ENCODE results near the gene L3MBTL4.
"Not testable (repeated sequence)": the region's sequence is repeated elsewhere in the genome, so short reads cannot be mapped to it uniquely, and the experiment has no call there.

Gene L3MBTL4

GRCh38 chr18:6161549-6161948, 253.2 kb downstream of the L3MBTL4 start:
- DNase-seq: no peak

- no peak for DNase-seq
Measured at GRCh38 chr18:6159426-6159825, 255.3 kb downstream of the L3MBTL4 start.

GRCh38 chr18:6158958-6159357, 255.8 kb downstream of the L3MBTL4 start:
- no peak for DNase-seq

GRCh38 chr18:6156446-6156845, 258.3 kb downstream of the L3MBTL4 start:
- DNase-seq: no peak

GRCh38 chr18:6155707-6156106, 259.0 kb downstream of the L3MBTL4 start:
- DNase-seq: no peak

DNA sequence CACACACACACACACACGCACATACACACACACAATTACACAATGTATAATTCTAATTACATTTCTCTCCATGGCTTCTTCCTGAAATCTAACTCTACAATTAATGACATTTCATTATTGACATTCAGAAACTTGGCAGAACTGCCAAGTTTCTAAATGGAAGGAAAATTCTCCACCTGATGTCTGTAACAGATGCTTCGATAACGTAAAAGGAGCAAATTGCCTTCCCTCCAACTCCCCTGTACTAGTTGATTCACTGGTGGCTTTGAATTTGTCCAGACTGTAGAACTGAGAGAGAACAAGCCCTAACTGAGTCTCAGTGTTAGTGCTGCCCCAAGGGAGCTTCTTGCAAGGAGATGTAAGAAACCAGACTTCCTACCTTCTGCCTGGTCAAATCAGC, 264.3 kb downstream of the L3MBTL4 start:
- DNase-seq: no peak

- DNase-seq: no peak
Measured at GRCh38 chr18:6146307-6146661, 268.4 kb downstream of the L3MBTL4 start.

DNA sequence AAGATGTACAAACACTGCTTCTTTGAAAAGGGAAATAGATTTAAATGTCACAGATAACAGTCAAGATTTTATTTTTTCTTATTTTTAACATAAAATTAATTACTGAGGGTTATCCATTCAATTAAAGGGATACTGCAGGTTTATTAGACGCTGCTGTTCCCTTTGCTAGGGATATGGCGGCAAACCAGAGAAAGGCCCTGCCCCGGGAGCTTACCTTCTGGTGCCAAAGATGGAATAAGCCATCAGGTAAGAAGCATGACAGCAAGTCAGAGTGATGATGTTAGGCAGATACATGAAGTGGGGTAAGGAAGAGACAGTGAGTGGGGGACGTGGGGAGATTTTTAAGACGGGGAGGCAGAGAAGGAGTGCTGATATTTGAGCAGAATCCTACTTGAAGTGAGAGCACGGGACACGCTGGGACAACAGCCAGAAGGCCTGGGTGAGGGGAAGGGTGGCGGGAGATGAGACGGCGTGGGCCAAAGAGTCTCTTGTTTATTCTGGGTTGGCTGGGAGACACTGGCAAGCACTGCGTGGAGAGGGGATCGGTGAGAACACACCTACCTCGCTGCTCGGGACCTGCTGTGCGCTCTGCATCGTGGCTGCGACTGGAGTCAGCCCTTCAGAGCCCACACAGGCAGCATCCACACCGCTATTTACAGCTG, 268.9 kb downstream of the L3MBTL4 start:
- DNase-seq: no peak

GRCh38 chr18:6139007-6139406, 275.7 kb downstream of the L3MBTL4 start:
- no peak for DNase-seq

- not testable (repeated sequence) for DNase-seq
Measured at GRCh38 chr18:6135901-6136300, 278.8 kb downstream of the L3MBTL4 start.

GRCh38 chr18:6135029-6135428, 279.7 kb downstream of the L3MBTL4 start:
- DNase-seq: not testable (repeated sequence)

- no peak for DNase-seq
Measured at GRCh38 chr18:6132751-6133368, 281.9 kb downstream of the L3MBTL4 start.

DNA sequence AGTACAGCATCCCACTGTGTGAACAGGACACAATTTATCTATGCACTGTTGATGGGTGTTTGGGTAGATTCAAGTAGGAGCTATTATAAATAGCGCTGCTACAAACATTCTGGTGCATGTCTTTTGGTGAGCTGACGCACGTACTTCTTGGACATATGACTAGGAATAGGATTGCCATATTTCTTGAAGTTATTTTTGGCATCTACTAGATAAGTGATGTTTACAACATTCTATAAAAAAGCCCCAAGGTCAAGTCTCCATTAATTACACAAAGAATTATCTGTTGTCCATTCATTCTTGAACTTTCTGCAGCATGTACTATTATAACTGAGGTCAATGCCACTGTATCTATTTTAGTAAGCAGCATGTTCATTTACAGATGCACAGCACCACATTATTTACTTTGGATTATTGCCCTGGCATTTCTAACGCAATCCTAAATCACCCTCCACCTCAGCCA, 293.9 kb downstream of the L3MBTL4 start:
- no peak for DNase-seq

- DNase-seq: no peak
Measured at GRCh38 chr18:6119761-6120160, 294.9 kb downstream of the L3MBTL4 start.

- DNase-seq: no peak
Measured at GRCh38 chr18:6118080-6118479, 296.6 kb downstream of the L3MBTL4 start.

DNA sequence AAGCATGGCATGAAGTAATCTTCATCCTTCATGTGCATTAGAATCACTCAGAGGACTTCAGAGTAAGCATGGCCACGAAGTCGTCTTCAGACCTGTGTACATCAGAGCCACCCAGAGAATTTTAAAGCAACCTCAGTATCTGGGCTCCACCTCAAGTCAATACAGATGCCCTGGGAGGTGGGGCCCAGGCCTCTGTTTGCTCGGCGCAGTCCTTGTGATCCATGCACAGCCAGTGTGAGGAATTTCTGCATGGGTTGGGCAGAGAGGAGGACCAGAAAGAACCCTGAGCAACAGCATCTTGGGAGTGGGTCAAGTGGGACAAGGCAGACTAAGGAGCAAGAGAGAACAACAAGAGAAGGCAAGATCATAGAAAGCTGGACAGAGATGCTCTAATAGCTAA, 299.0 kb downstream of the L3MBTL4 start:
- DNase-seq: no peak

- DNase-seq: no peak
Measured at GRCh38 chr18:6113650-6114049, 301.1 kb downstream of the L3MBTL4 start.

DNA sequence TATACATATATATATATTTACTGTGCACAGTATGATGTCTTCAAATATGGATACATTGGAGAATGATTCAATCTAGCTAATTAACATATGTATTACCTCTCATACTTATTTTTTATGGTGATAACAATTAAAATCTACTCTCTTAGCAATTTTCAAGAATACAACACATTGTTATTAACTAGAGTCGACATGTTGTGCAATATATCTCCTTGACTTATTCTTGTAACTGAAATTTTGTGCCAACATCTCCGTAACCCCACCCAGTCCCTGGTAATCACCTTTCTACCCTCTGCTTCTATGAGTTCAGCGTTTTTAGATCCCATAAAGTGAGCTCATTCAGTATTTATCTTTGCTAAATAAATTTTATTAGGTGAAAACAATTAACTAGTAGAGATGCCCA, 303.0 kb downstream of the L3MBTL4 start:
- no peak for DNase-seq

DNA sequence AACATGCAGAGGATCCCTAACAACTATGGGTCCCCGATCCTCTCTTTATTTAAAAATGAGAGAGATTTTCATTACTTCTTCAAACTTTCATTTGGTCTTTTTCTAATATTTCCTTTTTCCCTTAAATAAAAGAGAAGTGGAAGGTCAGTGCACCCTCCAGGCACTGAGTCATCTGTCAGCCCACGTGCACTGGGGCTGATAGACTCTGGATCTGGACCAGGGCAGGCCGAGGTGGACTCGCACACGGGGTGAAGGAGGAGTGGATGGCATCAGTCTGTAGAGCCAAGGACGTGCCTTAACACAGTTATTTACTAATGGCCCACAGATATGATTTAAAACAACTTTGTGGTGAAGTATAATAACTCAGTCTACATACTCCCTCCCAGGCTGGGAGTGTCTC, 305.0 kb downstream of the L3MBTL4 start:
- DNase-seq: no peak

DNA sequence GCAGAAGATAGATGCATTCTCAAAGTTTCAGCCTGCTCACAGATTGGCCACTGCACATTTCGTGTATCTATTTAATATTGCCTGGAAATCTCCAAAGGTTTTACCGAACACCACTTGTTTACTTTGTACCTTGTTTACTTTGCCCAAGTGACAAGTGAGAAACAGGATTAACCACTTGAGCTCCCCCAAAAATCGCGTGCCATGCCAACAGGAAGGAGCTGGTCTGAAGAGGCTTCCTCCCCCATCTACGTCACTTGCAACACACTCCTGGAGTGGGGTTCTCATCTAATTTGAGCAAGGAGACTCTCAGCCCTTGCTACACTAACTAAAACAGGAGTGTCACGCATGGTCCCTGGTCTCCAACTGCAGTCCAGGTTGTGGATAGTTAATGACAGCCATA, 306.9 kb downstream of the L3MBTL4 start:
- no peak for DNase-seq

DNA sequence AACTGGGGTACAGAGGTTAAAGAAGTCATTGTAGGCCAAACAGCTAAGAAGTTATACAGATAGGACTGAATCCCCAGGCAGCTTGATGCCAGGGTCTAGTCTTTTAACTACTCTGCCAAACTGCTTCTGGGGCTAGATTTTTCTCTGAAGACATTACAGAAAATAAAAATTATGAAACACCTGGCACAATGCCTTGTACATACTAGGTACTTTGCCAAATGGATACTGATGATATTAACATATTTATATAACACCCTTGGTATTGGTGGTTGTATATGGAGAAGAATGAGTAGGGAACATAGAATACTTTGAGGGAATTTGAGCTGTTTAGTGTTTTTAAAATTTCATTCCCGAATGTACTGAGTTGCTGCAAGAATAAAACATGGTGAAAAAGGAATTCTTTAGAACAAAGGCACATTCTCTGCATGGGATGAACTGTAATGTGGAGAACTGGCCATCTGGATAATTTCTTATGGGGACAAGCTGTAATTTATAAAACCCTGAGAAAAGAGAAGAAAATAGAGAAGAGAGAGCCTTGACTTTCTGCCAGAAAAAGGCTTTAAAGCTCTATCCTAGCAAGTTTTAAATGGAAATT, 308.5 kb downstream of the L3MBTL4 start:
- no peak for DNase-seq

- DNase-seq: no peak
Measured at GRCh38 chr18:6103741-6104140, 311.0 kb downstream of the L3MBTL4 start.

DNA sequence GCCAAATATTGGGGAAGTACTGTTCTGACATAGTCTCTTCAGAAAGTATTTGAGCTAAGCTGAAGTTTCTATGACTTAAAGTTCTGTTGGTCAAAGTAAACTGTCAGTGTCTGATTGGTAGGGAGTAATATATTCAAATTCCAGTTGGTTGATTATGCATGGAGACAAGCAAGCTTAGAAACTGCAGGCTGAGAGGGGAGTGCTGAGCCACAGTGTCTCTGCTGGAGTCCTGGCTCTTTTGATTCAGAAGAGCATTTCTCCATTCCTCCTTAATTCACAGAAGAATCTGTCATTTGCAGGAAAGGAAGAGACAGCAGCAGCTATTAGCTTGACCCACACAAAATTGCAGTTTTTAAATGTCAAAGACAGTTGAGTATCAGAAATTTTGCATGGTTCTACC, 318.0 kb downstream of the L3MBTL4 start:
- no peak for DNase-seq

- no peak for DNase-seq
Measured at GRCh38 chr18:6088432-6088831, 326.3 kb downstream of the L3MBTL4 start.

DNA sequence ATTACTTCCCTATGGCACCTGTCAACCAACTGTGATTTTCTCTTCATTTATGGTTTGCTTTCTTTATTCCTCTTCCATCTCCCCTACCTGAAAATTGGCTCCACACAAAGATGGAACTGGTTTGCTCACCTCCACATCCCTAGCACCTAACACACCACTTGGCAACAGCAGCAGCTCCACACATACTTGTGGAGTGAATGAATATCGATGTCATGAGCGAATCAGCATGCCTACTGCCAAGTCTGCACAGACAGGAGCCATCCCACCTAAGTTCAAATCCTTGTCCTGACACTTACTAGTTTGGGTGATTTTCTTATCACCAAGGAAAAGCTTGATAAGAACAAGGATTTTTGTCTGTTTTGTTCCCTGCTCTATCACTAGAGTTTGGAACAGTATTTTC, 328.0 kb downstream of the L3MBTL4 start:
- DNase-seq: no peak
